Vagina (tissue), 2 donors: Measurements from ENCODE around the gene BIN1. TPM values are rescaled to one million over a fixed set of nuclear protein-coding genes. Genes with fewer than 3 reads are reported as not detected.
A peak's percentile ranks its signal among the peaks of the same experiment; 100 is the strongest.

Experiments used
- DNase-seq, 2 donors: peaks; one replicate each; pipeline ENCODE4 v3.0.0-alpha.2; 2017; ENCODE audit errors: extremely low spot score in 2 of 2
- H3K27ac ChIP-seq: fragments of 200-600 bp; sonication (generic); one replicate; pipeline ENCODE4 v1.5.1; 2019
- H3K27me3 ChIP-seq: fragments of 200-600 bp; sonication (generic); one replicate; pipeline ENCODE4 v1.5.1; 2019
- H3K36me3 ChIP-seq, 2 donors: fragments of 200-600 bp; sonication (generic); one replicate each; pipeline ENCODE4 v1.5.1; 2017 to 2019
- H3K4me1 ChIP-seq: fragments of 200-600 bp; sonication (generic); one replicate; pipeline ENCODE4 v1.5.1; 2019
- H3K4me3 ChIP-seq, 2 donors: fragments of 200-600 bp; sonication (generic); 1 replicate in 1 of 2; 2 replicates in 1 of 2; pipeline ENCODE4 v1.5.1; 2016 to 2019
- H3K9me3 ChIP-seq: fragments of 200-600 bp; sonication (generic); one replicate; pipeline ENCODE4 v1.5.1; 2019
- CTCF ChIP-seq, 3 experiments: fragments of 450-650 bp in 2 of 3; fragments of 200-600 bp in 1 of 3; sonication (generic) in 1 of 3; IDR thresholded peaks; one replicate each; pipeline ENCODE4 v1.5.1; 2017 to 2019; ENCODE audit warnings: antibody characterized with exemption in 3 of 3, mild to moderate bottlenecking in 2 of 3, moderate library complexity in 2 of 3
- POLR2A ChIP-seq, 2 donors: fragments of 450-650 bp; IDR thresholded peaks; one replicate each; pipeline ENCODE4 v1.6.1; 2017; ENCODE audit warnings: antibody characterized with exemption in 2 of 2, mild to moderate bottlenecking in 2 of 2, moderate library complexity in 2 of 2
- POLR2AphosphoS5 ChIP-seq, 2 donors: sonication (generic); formaldehyde crosslinking; IDR thresholded peaks; one replicate each; pipeline ENCODE4 v1.9.0; 2017; ENCODE audit warnings: antibody characterized with exemption in 2 of 2, mild to moderate bottlenecking in 2 of 2, low read depth in 1 of 2; ENCODE audit not compliant: insufficient read depth in 1 of 2
- intact Hi-C: fragments of 100-400 bp; cut with DNase I; formaldehyde crosslinking; loops from one replicate; pipeline ENCODE4 v1.15.1; 2023
- total RNA-seq: library from RNA; depleted of rRNA; stranded (reverse); fragments of >200 nt; gene quantifications from one replicate; pipeline ENCODE4 v1.2.3, GENCODE V29; 2016

Gene BIN1
- total RNA-seq, 1 donor from 2014 or later, result 60.9 TPM

GRCh38 chr2:127118467-127118866 is 11.5 kb upstream of the BIN1 start:
- intact Hi-C loops, result no loop called here
- Histone ChIP-seq H3K27ac (no peak overlapping the region), H3K4me1 (no peaks in the 10 kb centered on the region), H3K27me3 (no peaks in the 10 kb centered on the region), H3K4me3 (no peak overlapping the region), H3K36me3 (no peaks in the 10 kb centered on the region), H3K9me3 (no peaks in the 10 kb centered on the region)
- DNase-seq, result no peak
- TF ChIP-seq CTCF (IDR thresholded peaks at IDR 0.05) (no peak), POLR2A (IDR thresholded peaks at IDR 0.05) (no peak), POLR2AphosphoS5 (IDR thresholded peaks at IDR 0.05; ENCODE audit: insufficient read depth in 1 of 2, low read depth in 1 of 2) (no peak)

- Histone ChIP-seq H3K27ac (no peak overlapping the region), H3K27me3 (no peaks in the 10 kb centered on the region), H3K36me3 (no peaks in the 10 kb centered on the region), H3K4me1 (no peaks in the 10 kb centered on the region), H3K4me3 (no peak overlapping the region), H3K9me3 (no peaks in the 10 kb centered on the region)
- intact Hi-C loops, result no loop called here
- no peak for TF ChIP-seq CTCF (IDR thresholded peaks at IDR 0.05)
- no peak for TF ChIP-seq POLR2AphosphoS5 (IDR thresholded peaks at IDR 0.05; ENCODE audit: insufficient read depth in 1 of 2, low read depth in 1 of 2)
- no peak for TF ChIP-seq POLR2A (IDR thresholded peaks at IDR 0.05)
- peak; percentile 83 to 84 for DNase-seq
These were observed 11.1 kb upstream of the BIN1 start for GRCh38 chr2:127118038-127118437.

GRCh38 chr2:127117603-127118002 is 10.6 kb upstream of the BIN1 start:
- Histone ChIP-seq H3K36me3 (no peaks in the 10 kb centered on the region), H3K27ac (no peak overlapping the region), H3K4me1 (no peaks in the 10 kb centered on the region), H3K4me3 (no peak overlapping the region), H3K27me3 (no peaks in the 10 kb centered on the region), H3K9me3 (no peaks in the 10 kb centered on the region)
- no peak for TF ChIP-seq CTCF (IDR thresholded peaks at IDR 0.05)
- no peak for TF ChIP-seq POLR2A (IDR thresholded peaks at IDR 0.05)
- no peak for TF ChIP-seq POLR2AphosphoS5 (IDR thresholded peaks at IDR 0.05; ENCODE audit: insufficient read depth in 1 of 2, low read depth in 1 of 2)
- peak in 1 of 2 donors; percentile 90 for DNase-seq
- intact Hi-C loops, result no loop called here

- Histone ChIP-seq H3K36me3 (no peaks in the 10 kb centered on the region), H3K27ac (no peak overlapping the region), H3K27me3 (no peaks in the 10 kb centered on the region), H3K4me3 (no peak overlapping the region), H3K4me1 (no peaks in the 10 kb centered on the region), H3K9me3 (no peaks in the 10 kb centered on the region)
- TF ChIP-seq CTCF (IDR thresholded peaks at IDR 0.05), result no peak
- no peak for TF ChIP-seq POLR2AphosphoS5 (IDR thresholded peaks at IDR 0.05; ENCODE audit: insufficient read depth in 1 of 2, low read depth in 1 of 2)
- no peak for TF ChIP-seq POLR2A (IDR thresholded peaks at IDR 0.05)
- no peak for DNase-seq
- intact Hi-C loops, result no loop called here
These were observed 8.7 kb upstream of the BIN1 start for GRCh38 chr2:127115471-127116199.

- intact Hi-C loops, result no loop called here
These were observed 4.0 kb upstream of the BIN1 start for GRCh38 chr2:127110985-127111384.

More at GRCh38 chr2:127110985-127111384, 4.0 kb upstream of the BIN1 start:
- peak in 1 of 2 donors; percentile 16 for DNase-seq
- no peak overlapping the region for H3K4me3 ChIP-seq
- H3K27ac ChIP-seq, result no peak overlapping the region
- H3K4me1 ChIP-seq, result no peaks in the 10 kb centered on the region
- H3K9me3 ChIP-seq, result no peaks in the 10 kb centered on the region
- H3K36me3 ChIP-seq, result no peaks in the 10 kb centered on the region
- no peaks in the 10 kb centered on the region for H3K27me3 ChIP-seq
- TF ChIP-seq POLR2A (IDR thresholded peaks at IDR 0.05) (no peak), POLR2AphosphoS5 (IDR thresholded peaks at IDR 0.05; ENCODE audit: insufficient read depth in 1 of 2, low read depth in 1 of 2) (no peak), CTCF (IDR thresholded peaks at IDR 0.05) (no peak)
